HUES48 (cell line): ENCODE data around the gene DLST.

Source experiments
- H3K27ac ChIP-seq: one replicate; pipeline ENCODE4 v1.7.0; 2013; ENCODE audit warnings: low read depth, low read length, inconsistent platforms
- H3K27me3 ChIP-seq: 2 replicates; pipeline ENCODE4 v1.6.1; 2013; ENCODE audit warnings: mild to moderate bottlenecking, low read length; ENCODE audit not compliant: control insufficient read depth, insufficient read depth
- H3K36me3 ChIP-seq: 2 replicates; pipeline ENCODE4 v1.6.1; 2013; ENCODE audit warnings: low read length; ENCODE audit not compliant: control insufficient read depth, insufficient read depth
- H3K4me1 ChIP-seq: 2 replicates; pipeline ENCODE4 v1.6.1; 2013; ENCODE audit warnings: mild to moderate bottlenecking, low read length; ENCODE audit not compliant: control insufficient read depth, insufficient read depth
- H3K4me3 ChIP-seq: 2 replicates; pipeline ENCODE4 v1.5.1; 2013; ENCODE audit warnings: mild to moderate bottlenecking, low read depth, low read length
- H3K9ac ChIP-seq: 2 replicates; pipeline ENCODE4 v1.6.1; 2013; ENCODE audit warnings: mild to moderate bottlenecking, low read depth, low read length, moderate library complexity
- H3K9me3 ChIP-seq: 2 replicates; pipeline ENCODE4 v1.6.1; 2013; ENCODE audit warnings: low read length; ENCODE audit not compliant: control insufficient read depth, insufficient read depth

Gene DLST

DNA sequence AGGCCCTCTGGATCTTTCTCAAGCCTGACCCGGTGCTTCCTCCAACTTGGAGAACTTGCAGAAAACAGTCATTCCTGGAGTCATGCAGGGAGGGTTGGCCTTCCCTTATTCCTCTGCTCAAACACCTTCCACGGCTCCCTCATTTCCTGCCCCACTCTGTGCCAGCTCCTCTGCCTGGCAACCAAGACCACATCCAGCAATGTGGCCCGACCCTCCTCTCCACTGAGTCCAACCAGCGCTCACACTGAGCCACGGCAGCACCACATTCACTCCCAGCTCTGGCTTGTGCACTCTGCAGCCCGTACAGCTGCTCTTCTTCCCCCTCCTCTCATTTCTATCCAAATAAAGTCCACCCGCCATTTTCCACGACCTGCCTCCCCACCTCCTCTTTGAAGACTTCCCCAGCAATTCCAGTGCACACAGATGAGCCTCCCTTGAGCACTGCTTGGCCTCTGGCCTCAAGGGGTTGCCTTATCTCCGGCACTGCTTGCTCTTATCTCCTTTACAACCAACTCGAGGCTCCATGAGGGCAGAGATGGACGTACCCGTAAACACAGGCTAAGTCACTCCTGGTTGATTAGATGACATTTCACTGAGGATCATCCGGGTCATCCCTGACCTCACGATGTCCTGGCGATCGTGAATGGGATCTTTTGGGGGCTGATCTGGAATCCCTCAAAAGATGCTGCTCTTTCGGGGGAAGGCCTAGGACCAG, 68.3 kb downstream of the DLST start:
- no peaks in the 10 kb centered on the region for H3K4me1 ChIP-seq
- H3K27me3 ChIP-seq, result peaks cover 4% of the 10 kb centered on the region
- H3K9ac ChIP-seq, result no peak overlapping the region
- no peaks in the 10 kb centered on the region for H3K36me3 ChIP-seq
- H3K4me3 ChIP-seq, result no peak overlapping the region
- H3K9me3 ChIP-seq, result no peaks in the 10 kb centered on the region
- H3K27ac ChIP-seq, result no peak overlapping the region

DNA sequence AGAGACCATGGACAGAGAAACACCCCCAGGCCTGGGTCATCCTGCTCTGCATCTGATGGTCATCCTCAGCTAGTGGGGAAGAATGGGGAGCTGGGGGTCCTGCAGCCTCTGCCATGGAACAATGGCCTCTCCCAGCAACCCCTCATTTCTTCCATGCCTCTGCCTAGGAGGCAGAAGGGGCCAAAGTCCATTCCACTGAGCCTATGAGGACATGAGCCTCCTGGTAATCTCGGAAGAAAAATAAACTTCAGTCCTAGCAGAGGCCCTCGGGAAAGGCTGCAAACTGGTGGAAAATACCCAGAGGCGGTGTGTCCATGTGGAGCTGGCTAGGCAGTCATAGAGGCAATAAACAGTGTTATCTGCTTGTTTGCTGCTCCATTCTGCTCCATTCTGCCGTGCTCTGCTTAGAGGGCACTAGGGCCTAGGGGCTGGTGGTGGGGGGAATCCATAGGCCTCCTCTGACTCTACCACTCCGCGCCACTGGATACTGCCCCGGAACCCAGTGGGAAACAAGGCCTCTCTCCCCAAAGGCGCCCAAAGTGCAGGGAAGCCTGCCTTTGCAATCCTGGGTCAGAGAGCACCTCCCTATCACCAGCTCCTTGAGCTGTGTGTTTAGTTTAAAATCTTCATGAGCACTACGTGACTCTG, 69.2 kb downstream of the DLST start:
- H3K27me3 ChIP-seq, result peaks cover 10% of the 10 kb centered on the region
- no peak overlapping the region for H3K9ac ChIP-seq
- H3K4me3 ChIP-seq, result no peak overlapping the region
- H3K9me3 ChIP-seq, result no peaks in the 10 kb centered on the region
- no peaks in the 10 kb centered on the region for H3K4me1 ChIP-seq
- H3K27ac ChIP-seq, result no peak overlapping the region
- H3K36me3 ChIP-seq, result no peaks in the 10 kb centered on the region

DNA sequence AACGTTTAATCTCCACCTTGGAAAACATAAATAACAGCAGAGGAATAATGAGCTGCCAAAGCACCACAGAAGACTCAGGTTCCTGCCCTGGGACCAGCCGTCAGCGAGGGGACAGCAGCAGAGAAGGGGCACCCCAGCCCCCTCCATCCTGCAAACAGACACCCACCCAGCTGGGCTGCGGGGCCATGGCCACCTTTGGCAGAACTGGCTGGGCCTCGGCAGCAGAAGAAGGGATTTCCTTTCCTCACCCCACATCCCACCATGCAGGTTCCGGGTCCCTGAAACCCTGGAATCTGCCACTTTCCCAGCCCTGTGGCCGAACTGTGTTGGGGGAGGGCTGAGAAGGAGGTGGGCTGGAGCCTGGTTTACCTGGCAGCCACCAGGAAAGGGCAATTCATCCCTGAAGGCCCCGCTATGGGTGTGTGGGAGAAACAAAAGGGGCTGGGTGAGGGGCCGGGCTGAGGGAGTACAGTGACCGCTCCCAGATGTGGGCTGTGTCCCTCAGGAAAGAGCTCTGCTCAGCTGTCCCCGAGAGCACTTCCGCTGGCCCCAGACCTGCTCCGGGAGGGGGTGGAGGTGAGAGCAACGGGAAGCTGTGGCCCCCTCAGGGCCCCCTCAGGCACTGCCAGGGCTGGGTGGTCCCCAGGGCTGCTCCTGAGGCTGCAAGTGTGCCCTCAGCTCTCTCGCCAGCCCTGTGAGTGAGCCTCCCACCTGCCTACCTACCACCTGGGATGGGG, 69.9 kb downstream of the DLST start:
- H3K36me3 ChIP-seq, result no peaks in the 10 kb centered on the region
- peaks cover 17% of the 10 kb centered on the region for H3K27me3 ChIP-seq
- H3K4me3 ChIP-seq, result no peak overlapping the region
- H3K4me1 ChIP-seq, result no peaks in the 10 kb centered on the region
- H3K9ac ChIP-seq, result no peak overlapping the region
- no peak overlapping the region for H3K27ac ChIP-seq
- no peaks in the 10 kb centered on the region for H3K9me3 ChIP-seq

DNA sequence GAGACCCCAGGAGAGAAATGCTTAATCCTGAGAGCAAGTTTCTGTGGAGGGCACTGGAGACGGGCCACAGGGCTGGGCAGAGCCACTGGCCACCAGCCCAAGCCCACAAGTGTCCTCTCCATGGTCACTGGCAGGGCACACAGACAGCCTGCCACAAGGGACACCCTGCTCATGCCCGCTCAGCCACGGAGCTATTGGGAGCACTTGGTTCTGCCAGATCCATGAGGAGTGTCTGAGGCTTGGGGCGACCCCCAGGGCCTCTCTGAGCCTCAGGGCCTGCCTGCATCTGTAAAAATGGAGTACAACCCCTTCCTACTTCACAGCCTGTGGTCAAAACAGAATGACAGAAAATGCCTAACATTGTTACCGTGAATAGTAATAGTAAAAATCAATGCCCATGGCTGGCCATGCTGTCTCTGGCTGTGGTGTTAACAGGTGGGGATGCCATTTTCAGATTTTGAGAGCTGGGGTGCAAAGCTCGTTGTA, 70.5 kb downstream of the DLST start:
- peaks cover 17% of the 10 kb centered on the region for H3K27me3 ChIP-seq
- H3K9me3 ChIP-seq, result no peaks in the 10 kb centered on the region
- H3K9ac ChIP-seq, result no peak overlapping the region
- no peaks in the 10 kb centered on the region for H3K36me3 ChIP-seq
- no peaks in the 10 kb centered on the region for H3K4me1 ChIP-seq
- no peak overlapping the region for H3K4me3 ChIP-seq
- no peak overlapping the region for H3K27ac ChIP-seq

DNA sequence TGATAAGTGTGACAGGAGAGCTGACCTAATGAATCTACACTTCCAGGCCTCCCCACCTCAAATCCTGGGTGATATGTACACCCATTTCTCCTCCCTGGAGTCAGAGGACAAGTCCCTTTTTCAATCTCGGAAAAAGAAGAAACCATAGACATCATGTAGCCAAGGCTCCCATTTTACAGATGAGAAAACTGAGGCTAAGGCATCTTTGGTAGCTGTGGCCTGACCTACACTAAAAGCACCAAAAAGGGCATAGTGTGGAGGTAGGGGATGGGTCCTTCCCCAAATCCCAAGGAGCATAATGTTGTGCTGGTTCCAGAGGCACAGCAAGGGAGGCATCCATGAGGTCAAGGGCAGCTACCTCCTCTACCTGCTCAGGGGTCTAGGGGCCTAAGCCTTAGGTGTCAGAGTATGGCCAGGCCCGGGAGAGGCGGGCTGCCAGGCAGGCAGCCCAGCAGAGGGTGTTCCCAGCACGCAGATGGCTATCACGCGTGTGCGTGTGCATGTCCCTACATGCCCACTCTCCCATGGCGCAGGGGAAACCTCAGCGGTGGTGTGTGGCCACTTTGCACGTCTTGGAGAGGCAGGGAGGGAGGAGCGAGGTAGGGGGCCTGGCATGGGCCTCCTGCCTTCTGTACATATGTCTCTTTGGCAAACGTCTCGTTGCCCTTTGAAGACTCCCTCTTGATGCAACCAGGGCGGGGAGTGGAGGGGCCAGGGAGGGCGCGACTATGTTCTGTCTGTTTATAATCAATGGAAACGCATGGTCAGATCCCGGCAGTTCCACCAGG, 71.2 kb downstream of the DLST start:
- Histone ChIP-seq H3K27ac (no peak overlapping the region), H3K4me1 (no peaks in the 10 kb centered on the region), H3K4me3 (no peak overlapping the region), H3K36me3 (no peaks in the 10 kb centered on the region), H3K9me3 (no peaks in the 10 kb centered on the region), H3K9ac (no peak overlapping the region), H3K27me3 (peaks cover 17% of the 10 kb centered on the region)
